Femur (tissue), 1 donor: ENCODE data around the gene MCC.
"Not testable (repeated sequence)": the region's sequence is repeated elsewhere in the genome, so short reads cannot be mapped to it uniquely, and the experiment has no call there.

ENCODE experiments used
- DNase-seq: peaks from one replicate; pipeline ENCODE4 v3.0.0-alpha.2; 2017

Gene MCC

DNA sequence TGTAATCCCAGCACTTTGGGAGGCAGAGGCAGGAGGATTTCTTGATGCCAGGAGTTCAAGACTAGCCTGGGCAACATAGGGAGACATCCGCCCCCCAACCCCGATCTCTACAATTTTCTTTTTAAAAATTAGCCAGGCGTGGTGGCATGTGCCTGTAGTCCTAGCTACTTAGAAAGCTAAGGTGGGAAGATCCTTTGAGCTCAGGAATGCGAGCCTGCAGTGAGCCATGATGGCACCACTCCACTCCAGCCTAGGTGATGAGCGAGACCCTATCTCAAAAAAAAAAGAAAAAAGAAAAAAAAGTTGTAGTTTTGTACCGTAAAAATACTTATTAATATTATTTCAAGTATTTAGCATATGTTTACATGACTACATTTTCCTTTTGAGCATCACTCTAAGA, 82.7 kb downstream of the MCC start:
- DNase-seq, result no peak

DNA sequence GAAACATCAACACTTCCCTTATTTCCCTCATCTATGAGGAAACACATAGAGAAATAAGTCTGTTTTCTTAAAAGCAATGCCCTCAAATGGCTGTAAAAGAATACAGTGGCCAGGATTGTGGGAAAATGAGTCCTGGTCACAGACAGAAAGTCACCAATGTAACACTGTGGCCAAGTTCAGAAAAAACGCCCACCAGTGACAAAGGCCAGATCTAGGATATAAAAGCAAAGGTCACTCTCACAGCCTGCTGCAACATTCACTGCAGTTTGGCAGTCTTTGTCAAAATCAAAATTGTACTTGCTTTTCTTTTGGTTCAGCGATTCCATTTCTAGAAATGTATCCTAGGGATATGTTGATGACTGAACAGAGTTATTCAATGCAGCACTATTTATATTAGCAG, 84.0 kb downstream of the MCC start:
- no peak for DNase-seq

DNA sequence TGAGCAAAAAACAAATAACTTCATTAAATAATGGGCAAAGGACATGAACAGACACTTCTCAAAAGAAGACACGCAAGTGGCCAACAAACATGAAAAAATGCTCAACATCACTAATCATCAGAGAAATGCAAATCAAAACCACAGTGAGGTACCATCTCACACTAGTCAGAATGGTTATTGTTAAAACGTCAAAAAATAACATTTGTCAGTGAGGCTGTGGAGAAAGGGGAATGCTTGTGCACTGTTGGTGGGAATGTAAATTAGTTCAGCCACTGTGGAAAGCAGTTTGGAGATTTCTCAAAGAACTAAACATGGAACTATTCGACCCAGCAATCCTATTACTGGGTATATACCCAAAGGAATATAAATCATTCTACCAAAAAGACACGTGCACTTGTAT, 90.3 kb downstream of the MCC start:
- DNase-seq, result not testable (repeated sequence)

DNA sequence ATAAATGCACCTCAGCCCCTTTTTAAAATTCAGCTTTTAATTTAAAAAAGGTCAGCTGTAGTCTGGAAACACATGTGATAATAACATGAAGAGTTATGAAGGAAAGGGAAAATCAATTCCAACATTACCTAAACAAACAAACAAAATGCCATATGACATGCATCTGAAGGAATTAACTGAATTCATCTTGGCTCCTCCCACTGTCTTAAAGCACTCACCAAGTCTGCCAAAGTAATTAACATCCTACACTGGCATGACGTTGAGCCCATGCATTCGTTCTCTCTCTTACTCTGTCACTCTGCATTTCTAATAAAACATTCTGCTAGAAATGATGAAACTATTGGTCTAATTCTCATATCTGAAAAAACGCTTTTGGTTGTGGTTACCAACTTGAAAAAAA, 91.2 kb downstream of the MCC start:
- no peak for DNase-seq

DNA sequence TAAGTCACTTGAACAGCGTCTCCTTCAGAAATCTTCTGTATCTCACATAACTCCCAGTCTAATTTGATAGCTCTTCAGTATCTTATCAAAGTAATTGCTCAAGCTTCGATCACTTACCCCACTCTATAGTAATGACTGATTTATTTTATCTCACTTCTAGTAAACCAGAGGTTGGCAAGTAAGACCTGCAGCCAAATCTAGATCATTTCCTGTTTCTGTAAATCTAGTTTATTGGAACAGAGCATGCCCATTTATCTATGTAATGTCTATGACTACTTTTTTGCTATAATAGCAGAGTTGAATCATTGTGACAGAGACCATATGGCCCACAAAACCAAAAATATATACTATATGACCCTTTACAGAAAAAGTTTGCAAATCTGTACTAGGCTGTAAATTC, 93.6 kb downstream of the MCC start:
- no peak for DNase-seq

DNA sequence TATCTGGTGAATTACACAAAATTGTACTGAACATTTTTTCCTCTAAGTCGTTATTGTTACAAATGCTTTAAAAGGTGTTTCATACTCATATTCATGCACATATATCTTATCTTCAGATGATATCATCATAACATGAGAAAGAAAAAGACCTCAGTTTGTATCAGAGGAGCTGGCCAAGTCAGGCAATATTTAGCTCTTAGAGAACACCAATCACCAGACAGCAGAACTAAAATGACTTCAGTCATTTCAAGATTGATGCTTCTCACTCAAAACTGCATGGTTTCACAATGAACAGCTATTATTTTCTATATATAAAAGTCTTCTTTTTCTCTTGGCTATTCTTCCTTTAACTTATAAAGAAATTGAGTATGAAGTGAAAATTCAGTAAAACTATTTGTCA, 98.0 kb downstream of the MCC start:
- no peak for DNase-seq

DNA sequence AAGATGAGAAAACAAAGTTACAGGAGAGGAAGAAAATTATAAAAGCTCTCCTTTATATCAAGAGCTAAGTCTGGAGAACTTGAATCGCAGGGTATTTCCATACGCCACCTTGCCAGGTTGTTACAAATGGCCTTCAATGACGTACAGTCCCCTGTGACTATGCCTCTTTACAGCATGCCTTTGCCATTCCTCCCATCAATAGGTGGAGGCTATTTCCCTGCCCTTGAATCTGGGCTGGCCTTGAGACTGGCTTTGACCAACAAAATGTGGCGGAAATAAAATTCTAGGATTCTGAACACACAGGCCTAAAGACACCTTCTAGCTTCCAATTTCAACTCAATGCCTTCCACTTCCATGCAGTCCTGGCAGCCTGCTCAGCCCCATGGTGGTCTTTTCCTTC, 99.1 kb downstream of the MCC start:
- no peak for DNase-seq

DNA sequence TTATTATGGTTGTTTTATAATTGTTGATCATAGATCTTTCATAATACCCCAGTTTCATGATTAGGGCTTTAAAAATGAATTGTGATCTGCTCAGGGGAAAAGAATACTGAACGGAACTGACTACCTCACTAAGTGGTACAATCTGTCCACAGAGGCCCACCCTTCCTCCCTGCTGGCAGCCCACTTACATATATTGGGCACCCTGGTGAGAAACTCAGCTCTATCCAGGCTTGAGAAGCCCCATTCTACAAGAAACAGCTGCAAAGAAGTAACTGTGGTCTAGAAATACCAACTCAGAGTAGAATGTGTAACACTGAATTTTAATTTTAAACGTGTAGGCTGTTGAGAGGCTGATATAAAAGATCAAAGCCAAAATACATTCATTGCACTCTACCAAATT, 100.4 kb downstream of the MCC start:
- DNase-seq, result no peak

DNA sequence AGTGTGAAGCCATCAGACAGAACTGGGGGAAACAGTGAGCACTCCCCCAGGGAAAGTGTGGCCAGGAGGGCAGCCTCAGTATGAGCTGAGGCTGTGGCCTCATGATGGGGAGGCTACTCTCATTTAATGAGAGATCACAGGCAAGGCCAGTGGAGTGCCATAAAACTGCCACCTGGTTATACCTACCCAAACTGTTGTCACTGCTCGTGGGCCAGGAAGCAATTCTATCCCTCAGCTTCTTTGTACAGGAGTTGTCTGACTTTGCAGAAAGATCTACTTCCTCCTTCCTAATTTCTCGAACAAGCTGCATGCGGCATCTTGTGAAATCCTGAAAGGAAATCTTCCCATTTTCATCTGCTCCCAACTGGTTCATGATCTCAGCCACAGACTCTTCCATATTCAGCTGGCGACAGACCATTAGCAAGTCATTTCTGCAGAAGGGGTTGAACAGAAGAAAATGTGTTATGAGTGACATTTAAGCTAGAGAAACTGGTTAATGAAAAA, 103.4 kb downstream of the MCC start:
- DNase-seq, result no peak

DNA sequence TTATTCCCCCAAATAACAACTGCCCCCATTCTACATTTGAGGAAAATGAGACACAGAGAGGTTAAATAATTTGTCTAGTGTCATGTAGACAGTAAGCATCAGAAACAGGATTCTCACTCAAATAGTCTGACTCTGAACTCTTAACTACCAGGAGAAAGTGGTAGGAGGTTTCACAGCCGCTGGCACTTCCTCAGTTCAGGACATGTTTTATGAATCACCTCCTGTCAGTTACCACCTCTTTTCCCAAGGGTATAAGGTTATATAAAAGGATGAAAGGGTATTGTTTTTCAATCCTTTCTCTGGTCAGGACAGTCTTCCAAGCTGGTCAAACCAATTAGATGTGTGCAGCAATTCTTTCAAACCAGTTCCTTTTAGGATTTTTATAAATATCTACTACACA, 105.5 kb downstream of the MCC start:
- no peak for DNase-seq

DNA sequence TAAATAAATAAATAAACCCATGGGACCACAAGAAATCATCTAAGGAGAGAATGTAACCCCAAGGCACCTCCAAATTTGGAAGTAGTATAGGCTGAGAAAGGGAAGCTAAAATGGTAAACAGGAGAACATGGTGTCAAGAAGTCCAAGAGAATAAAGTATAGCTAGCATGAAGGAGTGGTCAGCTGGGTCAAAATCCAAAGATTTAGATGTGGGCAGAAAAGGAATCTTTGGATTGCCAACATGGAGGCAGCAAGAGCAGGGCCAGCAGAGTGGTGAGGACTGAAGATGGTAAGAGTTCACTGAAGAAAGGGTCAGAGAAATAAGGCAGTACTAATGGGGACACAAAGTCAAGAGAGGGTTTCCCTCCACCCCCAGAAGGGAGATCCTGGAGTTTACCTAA, 106.5 kb downstream of the MCC start:
- DNase-seq, result no peak

DNA sequence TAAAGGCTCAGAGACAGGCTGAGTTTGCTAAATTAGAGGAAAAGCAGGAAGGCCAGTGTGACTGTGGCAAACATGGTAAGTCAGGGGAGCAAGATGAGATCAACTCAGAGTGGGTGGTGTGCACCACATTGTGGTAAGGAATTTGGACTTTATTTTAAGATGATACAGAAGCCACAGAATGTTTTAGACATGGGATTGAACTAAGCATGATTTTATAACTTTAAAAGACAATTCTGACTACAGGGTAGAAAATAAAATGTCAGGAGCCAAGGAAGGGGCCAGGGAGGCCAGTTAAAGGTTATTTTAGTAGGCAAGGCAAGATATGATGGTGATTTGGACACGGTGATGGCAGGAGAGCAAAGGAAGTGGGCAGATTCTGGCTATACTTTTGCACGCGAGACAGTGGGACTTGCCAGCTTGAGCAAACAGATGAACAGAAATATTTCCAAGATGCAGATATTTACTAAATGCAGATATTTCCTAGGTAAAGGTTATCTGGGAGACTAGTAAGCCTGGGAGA, 107.4 kb downstream of the MCC start:
- DNase-seq, result no peak

DNA sequence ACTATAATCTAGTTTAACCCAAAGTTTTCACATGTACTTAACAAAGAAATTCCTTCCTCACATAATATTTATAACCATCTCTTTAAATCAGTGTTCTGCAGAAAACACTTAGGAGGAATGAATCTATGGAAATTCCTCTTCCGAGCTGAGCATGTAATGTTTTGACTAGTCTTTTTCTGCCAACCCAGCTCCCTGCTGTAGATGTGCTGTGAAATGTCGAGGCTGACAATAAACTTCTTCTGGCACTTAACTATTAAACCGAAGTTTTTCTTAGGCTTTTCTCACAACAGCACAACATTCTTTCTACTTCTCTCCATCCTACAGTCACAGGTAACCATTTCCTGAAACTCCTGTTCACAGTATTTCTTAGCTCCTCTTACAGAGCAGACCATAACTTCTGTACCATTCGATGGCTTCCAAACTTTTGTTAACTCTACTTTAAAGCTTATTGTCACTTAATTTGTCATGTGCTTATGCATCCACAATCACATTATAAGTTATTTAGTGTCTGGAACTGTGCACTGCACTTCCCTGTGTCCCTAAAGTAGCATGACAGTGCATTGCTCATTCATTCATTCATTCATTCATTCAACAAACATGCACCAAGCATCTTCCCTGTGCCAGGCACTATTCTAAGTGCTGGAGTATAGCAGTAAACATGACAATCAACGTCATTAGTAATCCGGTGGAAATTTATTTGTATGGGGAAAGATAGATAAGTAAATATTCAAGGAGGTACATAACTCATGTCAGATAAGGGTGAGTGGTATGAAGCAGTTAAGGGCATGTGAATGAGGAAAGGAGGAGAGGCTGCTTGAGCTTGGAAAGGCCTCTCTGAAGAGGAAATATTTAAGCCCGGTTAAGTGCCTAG, 108.1 kb downstream of the MCC start:
- no peak for DNase-seq

DNA sequence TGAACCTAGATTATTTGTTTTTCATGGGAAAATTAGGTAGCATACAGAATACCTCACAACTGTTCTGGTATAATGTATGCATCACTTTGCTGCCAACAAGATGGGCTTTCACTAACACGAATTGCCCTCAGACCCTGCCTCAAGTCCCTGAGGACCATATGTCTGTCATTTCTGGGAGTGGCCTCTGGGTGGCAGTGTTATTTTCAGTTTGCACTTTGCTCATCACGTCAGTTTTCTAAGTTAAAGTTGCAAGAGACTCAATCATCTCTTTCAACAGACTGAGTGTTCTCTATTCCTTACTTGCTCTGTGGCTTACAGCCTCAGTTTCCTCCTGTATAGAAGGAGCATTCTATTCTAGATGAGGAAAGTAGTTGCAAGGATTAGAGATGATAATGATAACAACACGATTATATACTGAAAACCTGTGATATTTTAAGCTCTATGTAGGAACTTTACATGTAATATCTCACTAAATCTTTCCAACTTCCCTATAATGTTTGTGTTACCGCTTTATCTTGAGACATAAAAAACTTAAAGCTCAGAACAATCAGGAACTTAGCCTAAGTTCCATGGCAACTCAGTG, 109.2 kb downstream of the MCC start:
- DNase-seq, result peak; percentile 52

DNA sequence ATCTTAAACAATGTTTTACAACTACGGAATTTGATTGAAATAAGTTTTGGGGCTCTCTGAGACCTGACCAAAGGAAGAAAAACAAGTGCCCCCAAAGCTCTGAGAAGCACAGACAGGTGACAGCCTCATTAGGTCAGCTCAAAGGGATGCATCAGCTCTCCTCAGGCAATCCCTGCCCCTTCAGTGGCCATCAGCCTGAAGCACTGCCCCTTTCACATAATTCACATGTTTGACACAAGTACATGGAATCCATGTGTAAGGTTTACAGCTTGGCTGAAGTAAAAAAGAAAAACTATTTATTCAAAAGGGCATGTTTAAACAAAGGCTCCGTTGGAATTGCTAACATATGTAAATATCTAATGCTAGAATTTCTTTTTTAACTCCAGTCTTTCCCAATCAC, 109.7 kb downstream of the MCC start:
- DNase-seq, result no peak

DNA sequence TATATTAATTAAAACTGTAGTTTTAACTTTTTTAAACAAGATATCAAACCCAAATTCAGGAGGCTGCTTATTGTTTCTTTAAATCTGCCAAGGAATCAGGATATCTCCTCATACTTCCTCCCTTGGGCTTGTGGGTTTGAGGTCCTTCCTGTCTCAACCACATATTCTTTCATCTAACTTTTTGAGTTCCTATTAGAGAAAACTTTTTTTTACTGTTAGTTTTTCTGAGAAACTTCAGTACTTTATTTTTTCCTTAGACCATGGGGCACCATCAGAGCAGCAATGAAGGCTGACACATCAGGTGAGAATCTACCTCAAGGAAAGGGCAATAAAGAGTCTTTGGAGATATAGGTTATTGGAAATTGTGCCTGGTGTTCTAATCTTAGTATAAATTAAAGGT, 110.2 kb downstream of the MCC start:
- no peak for DNase-seq

DNA sequence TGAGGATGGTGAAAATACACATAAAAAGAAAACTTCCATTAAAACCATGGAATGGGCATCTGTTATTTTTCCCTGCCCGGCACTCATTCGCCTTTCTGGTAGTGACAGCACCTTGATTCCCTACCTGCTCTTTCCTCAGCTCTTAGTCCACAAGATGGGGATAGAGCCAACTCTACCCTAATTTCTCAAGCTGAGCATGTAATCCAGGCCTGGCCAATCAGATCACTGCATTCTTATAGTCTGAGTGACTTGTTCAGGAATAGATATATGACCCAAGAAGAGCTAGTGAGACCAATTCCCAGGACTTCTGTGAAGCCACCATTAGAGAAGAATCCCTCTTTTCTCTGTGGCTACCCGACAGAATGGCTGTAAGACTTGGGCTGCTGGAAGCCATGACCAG, 111.6 kb downstream of the MCC start:
- DNase-seq, result no peak

DNA sequence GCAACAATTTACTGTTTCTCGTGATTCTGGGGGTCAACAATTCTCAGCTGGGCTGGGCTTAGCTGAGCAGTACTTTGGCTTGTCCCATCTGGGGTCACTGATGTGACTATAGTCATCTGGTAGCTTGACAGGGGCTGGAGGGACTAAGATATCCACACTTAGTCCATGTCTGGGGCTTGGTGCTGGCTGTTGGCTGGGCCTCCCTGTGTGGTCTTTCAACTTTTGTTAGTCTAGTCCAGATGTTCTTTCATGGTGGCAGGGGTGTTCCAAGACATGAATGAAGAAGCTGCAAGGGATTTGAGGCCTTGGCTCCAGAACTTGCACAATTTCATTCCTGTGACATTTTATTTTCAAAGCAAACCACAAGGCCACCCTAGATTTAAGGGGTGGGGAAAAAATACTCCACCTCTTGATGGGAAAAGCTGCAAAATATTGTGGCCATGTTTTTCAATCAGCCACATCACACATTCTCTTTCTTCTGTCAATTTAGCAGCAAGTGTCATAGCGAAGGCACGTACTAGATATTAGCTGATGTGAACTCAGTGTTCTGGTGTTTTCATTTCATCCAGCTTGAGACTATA, 112.7 kb downstream of the MCC start:
- no peak for DNase-seq

DNA sequence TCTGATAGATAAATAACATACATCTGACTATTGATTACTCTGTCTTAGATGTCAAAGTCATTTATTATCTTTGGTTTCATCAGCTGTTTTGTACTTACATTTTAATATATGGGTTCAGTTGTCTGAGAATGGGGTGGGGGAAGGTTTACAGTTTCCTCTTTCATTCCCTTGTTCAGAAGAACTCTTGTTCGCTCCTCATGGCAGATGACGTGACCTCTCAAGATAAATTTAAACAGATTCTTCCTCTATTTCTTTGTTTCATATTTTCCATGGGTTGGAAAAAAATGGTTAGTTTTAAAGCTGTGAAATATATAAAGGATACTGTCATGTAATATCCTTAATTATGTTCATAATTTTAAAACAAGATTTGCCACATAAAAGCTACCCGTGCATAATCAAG, 114.8 kb downstream of the MCC start:
- no peak for DNase-seq

DNA sequence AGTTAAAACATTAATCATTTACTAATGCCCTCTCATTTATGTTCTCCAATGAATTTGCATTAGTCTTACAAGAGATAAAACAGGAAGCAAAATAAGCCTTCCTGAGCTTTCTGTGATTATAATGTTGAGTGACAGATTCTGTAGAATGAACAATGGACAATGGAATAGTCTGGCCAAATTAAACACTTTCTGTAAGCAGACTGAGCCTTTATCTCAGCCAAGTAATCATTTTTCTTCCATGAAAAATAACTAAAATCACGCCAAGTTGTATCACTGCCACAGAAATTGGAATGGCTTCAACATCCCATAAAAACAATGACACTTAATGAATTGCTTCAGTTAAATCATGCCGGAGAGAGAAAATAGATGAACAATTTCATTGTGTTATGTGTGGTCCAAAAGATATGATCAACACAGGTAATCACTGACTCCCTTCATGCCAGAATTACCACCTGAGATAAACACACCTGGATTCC, 116.5 kb downstream of the MCC start:
- no peak for DNase-seq

DNA sequence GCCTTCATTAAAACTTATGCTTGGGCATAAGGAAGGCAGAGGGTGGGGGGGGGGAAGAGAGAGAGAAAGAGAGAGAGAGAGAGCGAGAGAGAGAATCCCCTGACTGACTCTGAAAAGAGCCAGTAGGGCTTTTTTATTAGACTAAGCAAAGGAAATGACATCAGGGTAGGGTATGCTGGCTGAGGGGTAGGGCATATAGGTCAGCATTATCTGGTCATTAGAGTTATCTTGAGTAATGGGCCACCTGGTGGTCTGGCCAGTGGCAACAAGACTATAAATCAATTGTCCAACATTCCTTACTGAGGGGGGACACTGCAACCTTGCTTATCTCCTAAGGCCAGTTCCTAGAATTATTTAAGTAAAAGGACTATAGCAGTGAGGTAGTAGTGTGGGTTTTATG, 120.7 kb downstream of the MCC start:
- DNase-seq, result no peak

DNA sequence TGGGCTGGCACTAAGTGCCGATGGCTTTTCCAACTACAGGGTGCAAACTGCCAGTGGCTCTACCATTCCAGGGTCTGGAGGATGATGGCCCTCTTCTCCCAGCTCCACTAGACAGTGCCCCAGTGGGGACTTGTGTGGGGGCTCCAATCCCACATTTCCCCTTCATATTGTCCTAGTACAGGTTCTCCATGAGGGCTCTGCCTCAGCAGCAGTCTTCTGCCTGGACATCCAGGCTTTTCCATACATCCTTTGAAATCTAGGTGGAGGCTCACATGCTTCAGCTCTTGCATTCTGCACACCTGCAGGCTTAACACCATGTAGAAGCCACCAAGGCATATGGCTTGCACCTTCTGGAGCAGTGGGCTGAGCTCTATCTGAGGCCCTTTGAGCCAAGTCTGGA, 123.8 kb downstream of the MCC start:
- DNase-seq, result no peak

DNA sequence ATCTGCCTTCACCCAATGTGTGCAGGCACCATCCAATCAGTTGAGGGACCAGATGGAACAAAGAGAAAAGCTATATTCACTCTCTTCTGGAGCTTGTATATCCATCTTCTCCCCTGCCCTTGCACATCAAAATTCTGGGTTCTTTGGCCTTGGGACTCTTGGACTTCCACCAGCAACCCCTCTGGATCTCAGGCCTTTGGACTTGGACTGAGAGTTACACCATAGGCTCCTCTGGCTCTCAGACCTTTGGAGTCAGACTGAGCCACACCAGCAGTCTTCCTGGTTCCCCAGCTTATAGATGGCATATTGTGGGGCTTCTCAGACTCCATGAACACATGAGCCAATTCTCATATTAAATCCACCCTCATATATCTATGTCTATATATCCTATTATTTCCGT, 126.6 kb downstream of the MCC start:
- no peak for DNase-seq

DNA sequence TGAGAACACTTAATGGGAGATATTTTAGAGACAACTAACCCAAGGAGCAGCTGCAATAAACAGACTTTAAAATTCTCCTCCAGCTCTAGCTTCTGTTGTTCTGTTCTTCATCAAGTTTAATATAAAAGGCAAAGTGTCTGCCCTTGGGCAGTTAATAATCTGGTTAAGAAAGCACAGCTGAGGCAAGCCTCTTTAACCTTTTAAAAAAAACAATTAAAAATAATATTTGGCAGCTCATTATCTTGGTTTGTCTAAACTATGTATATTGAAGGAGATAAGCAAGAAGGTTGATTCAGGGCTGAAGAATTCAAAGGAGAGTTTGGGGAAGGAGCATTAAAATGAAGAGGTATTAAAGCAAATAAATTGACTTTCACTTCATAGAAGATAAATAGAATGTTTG, 128.8 kb downstream of the MCC start:
- DNase-seq, result no peak
